Keratinocyte (primary cell): ENCODE data around the gene PCDHA2.

ENCODE experiments used
- EZH2 ChIP-seq: IDR thresholded peaks from one replicate; pipeline ENCODE4 v1.6.1; 2012; ENCODE audit warnings: inconsistent platforms, mild to moderate bottlenecking, low read length, moderate library complexity
- TF ChIP-seq, protein P1 (sequence below), 3 experiments: IDR thresholded peaks in 1 of 3; conservative IDR thresholded peaks in 1 of 3; optimal IDR thresholded peaks in 1 of 3; 2 replicates in 2 of 3; 3 replicates in 1 of 3; pipeline versions ENCODE3 to v1.5.1; 2011; ENCODE audit warnings: low read length in 3 of 3, mild to moderate bottlenecking in 3 of 3, moderate library complexity in 2 of 3, control low read depth in 1 of 3, inconsistent platforms in 1 of 3; ENCODE audit not compliant: insufficient read depth in 2 of 3; ENCODE audit errors: extremely low read depth in 1 of 3

DNA sequence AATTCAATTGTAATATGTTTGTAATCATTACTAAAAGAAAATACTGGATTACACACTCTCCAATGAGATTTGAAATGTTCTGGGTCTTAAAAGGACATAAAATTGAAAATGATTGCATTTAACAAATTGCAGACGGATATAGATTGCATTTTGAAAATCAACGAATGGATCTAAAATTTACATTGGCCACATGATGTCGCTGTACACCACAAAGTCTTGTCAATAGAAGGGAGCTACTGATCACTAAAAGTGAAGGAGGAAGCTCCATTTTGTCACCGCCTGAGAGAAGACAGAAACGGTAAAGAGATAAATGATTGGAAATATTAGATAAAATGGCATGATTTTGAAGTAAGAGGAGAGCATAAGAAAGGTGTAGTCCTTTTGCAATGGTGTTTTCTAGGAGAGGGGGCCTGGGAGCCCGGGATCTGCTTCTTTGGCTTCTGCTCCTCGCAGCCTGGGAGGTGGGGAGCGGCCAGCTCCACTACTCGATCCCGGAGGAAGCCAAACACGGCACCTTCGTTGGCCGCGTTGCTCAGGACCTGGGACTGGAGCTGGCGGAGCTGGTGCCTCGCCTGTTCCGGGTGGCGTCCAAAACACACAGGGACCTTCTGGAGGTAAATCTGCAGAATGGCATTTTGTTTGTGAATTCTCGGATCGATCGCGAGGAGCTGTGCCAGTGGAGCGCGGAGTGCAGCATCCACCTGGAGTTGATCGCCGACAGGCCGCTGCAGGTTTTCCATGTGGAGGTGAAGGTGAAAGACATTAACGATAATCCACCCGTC lies 8.6 kb upstream of the PCDHA2 start, which contains the start of gene PCDHA1:
- TF ChIP-seq, protein P1, sequence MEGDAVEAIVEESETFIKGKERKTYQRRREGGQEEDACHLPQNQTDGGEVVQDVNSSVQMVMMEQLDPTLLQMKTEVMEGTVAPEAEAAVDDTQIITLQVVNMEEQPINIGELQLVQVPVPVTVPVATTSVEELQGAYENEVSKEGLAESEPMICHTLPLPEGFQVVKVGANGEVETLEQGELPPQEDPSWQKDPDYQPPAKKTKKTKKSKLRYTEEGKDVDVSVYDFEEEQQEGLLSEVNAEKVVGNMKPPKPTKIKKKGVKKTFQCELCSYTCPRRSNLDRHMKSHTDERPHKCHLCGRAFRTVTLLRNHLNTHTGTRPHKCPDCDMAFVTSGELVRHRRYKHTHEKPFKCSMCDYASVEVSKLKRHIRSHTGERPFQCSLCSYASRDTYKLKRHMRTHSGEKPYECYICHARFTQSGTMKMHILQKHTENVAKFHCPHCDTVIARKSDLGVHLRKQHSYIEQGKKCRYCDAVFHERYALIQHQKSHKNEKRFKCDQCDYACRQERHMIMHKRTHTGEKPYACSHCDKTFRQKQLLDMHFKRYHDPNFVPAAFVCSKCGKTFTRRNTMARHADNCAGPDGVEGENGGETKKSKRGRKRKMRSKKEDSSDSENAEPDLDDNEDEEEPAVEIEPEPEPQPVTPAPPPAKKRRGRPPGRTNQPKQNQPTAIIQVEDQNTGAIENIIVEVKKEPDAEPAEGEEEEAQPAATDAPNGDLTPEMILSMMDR (optimal IDR thresholded peaks at IDR 0.05 in 1 of 3, IDR thresholded peaks at IDR 0.05 in 1 of 3, conservative IDR thresholded peaks at IDR 0.05 in 1 of 3; ENCODE audit: extremely low read depth in 1 of 3, insufficient read depth in 2 of 3, low read length in 3 of 3): no peak
- TF ChIP-seq EZH2: no peak
